Pancreas (tissue), 10 donors: ENCODE measurements around the gene SYNDIG1L. TPM values are rescaled to one million over a fixed set of nuclear protein-coding genes. Genes with fewer than 3 reads are reported as not detected.
"Not testable (repeated sequence)": the region's sequence is repeated elsewhere in the genome, so short reads cannot be mapped to it uniquely, and the experiment has no call there.

ENCODE experiments used
- ATAC-seq, 4 donors: fragments of 200-7000 bp; cut with Tn5 transposase; one replicate each; pipeline versions ENCODE4 v1.8.0 to v1.9.1; 2020; ENCODE audit warnings: mild to moderate bottlenecking in 4 of 4, moderate library complexity in 4 of 4
- DNase-seq, 6 donors: peaks; one replicate each; pipeline ENCODE4 v3.0.0-alpha.2; 2020
- FAIRE-seq: peaks from 2 replicates; lab custom pipeline; 2012; peaks lifted over from hg19 to GRCh38; lab: Jason Lieb, UNC
- H3K27ac ChIP-seq, 4 donors: fragments of 200-600 bp; sonication (generic); 1 replicate in 3 of 4; 2 replicates in 1 of 4; pipeline versions ENCODE4 v1.5.0 to v1.8.0; 2020
- H3K27me3 ChIP-seq, 4 donors: fragments of 200-600 bp; one replicate each; pipeline ENCODE4 v1.8.0; 2021
- H3K36me3 ChIP-seq, 3 donors: fragments of 200-600 bp; sonication (generic) in 1 of 3; one replicate each; pipeline versions ENCODE4 v1.5.0 to v1.8.0; 2020 to 2021
- H3K4me1 ChIP-seq, 3 donors: fragments of 200-600 bp; one replicate each; pipeline ENCODE4 v1.8.0; 2021
- H3K4me3 ChIP-seq, 4 donors: fragments of 200-600 bp; sonication (generic) in 2 of 4; one replicate each; pipeline versions ENCODE4 v1.5.0 to v1.8.0; 2020 to 2021
- H3K9me3 ChIP-seq, 4 donors: fragments of 200-600 bp; one replicate each; pipeline ENCODE4 v1.8.0; 2021
- CTCF ChIP-seq, 4 donors: fragments of 200-600 bp; sonication (generic) in 3 of 4; IDR thresholded peaks; one replicate each; pipeline versions ENCODE4 v1.5.0 to v1.8.0; 2021; ENCODE audit warnings: antibody characterized with exemption in 4 of 4
- WGBS, 2 donors: extraction: QIAGEN DNeasy Blood & Tissue Kit; methylation state at CpG; one replicate each; pipeline ENCODE4 v1.1.7; 2013; 5-methylcytosine and 5-hydroxymethylcytosine counted together
- intact Hi-C, 3 donors: fragments of 100-400 bp; cut with DNase I; formaldehyde crosslinking; loops; one replicate each; pipeline versions ENCODE4 v1.11.1 to v1.14.2; 2022
- polyA plus RNA-seq, 2 donors: library from polyadenylated mRNA; stranded (reverse); fragments of 200-250 nt; gene quantifications; one replicate each; pipeline ENCODE4 v1.2.3, GENCODE V29; 2013
- total RNA-seq, 6 donors: library from RNA; stranded (reverse); fragmentation: NEBNext Ultra II Directional in 4 of 6; extraction: Animal tissue kit (Norgen Biotek cat#: 25700) in 4 of 6; gene quantifications; one replicate each; pipeline versions ENCODE4 v1.2.1 to v1.2.4, GENCODE V29; 2021 to 2023
- donor health status: healthy with polysubstance abuse.
- donor health status: DM: no; HTN: no; CAD: no; lungs with moderate emphysema.
- donor health status: DM: no; HTN: no; CAD: no.
- donor health status: control.
- donor health status: control.
- donor health status: Bipolar disorder and iron deficiency.
- donor health status: DM: yes; HTN: yes; CAD: no.
- donor health status: DM: no; HTN: no; CAD: no.
- donor health status: DM: no; HTN: no; CAD: no.
- donor health status: DM: yes; HTN: yes; CAD: no.

SYNDIG1L gene
- total and polyA plus RNA-seq, 8 donors = 0.23 to 2.5 (median 0.27) TPM; not detected in 4

GRCh38 chr14:74456684-74457564, 30.9 kb upstream of the SYNDIG1L start:
- H3K36me3 ChIP-seq = no peaks in the 10 kb centered on the region

GRCh38 chr14:74454397-74454796, 28.4 kb upstream of the SYNDIG1L start:
- H3K4me1 ChIP-seq, DNase-seq, intact Hi-C loops, ATAC-seq, H3K36me3 ChIP-seq, FAIRE-seq, H3K27ac ChIP-seq, H3K27me3 ChIP-seq, H3K9me3 ChIP-seq, H3K4me3 ChIP-seq: not testable (repeated sequence)
- 70 to 71% methylated on average over 5 of the region's 5 CpGs for WGBS, 2 donors

More at GRCh38 chr14:74456684-74457564, 30.9 kb upstream of the SYNDIG1L start:
- Histone ChIP-seq H3K4me1 (no peaks in the 10 kb centered on the region), H3K4me3 (no peak overlapping the region), H3K9me3 (no peaks in the 10 kb centered on the region), H3K27ac (no peak overlapping the region), H3K27me3 (no peaks in the 10 kb centered on the region)
- intact Hi-C loops = no loop called here
- no peak for ATAC-seq
- DNase-seq = no peak
- WGBS, 2 donors = 71 to 78% methylated on average over 17 of the region's 17 CpGs
- no peak for TF ChIP-seq CTCF (IDR thresholded peaks at IDR 0.05)
- no peak for FAIRE-seq

GRCh38 chr14:74444866-74445265, 18.9 kb upstream of the SYNDIG1L start:
- no peak for TF ChIP-seq CTCF (IDR thresholded peaks at IDR 0.05)
- ATAC-seq = no peak
- H3K4me1 ChIP-seq = no peaks in the 10 kb centered on the region
- no peak for DNase-seq
- peaks cover 0 to 3% (median 0%) of the 10 kb centered on the region in 4 donors for H3K27me3 ChIP-seq
- WGBS, 2 donors = 31 to 43% methylated on average over 3 of the region's 3 CpGs
- intact Hi-C loops = no loop called here
- H3K27ac ChIP-seq = no peak overlapping the region
- H3K4me3 ChIP-seq = no peak overlapping the region
- H3K36me3 ChIP-seq = no peaks in the 10 kb centered on the region
- no peaks in the 10 kb centered on the region for H3K9me3 ChIP-seq
- no peak for FAIRE-seq

- no peak for ATAC-seq
Observed at GRCh38 chr14:74442757-74443156, 16.7 kb upstream of the SYNDIG1L start.

GRCh38 chr14:74441113-74441512, 15.1 kb upstream of the SYNDIG1L start:
- FAIRE-seq (no peak), DNase-seq (no peak), ATAC-seq (no peak)
- Histone ChIP-seq H3K9me3 (no peaks in the 10 kb centered on the region), H3K4me1 (no peaks in the 10 kb centered on the region), H3K27me3 (peaks cover 0 to 2% (median 0%) of the 10 kb centered on the region in 4 donors), H3K27ac (no peak overlapping the region), H3K4me3 (no peak overlapping the region), H3K36me3 (no peaks in the 10 kb centered on the region)
- intact Hi-C loops = no loop called here
- WGBS, 2 donors = 60 to 68% methylated on average over 3 of the region's 3 CpGs
- no peak for TF ChIP-seq CTCF (IDR thresholded peaks at IDR 0.05)

More at GRCh38 chr14:74442757-74443156, 16.7 kb upstream of the SYNDIG1L start:
- no peak for TF ChIP-seq CTCF (IDR thresholded peaks at IDR 0.05)
- intact Hi-C loops = no loop called here
- FAIRE-seq (no peak), DNase-seq (no peak)
- Histone ChIP-seq H3K9me3 (no peaks in the 10 kb centered on the region), H3K4me3 (no peak overlapping the region), H3K27ac (no peak overlapping the region), H3K4me1 (no peaks in the 10 kb centered on the region), H3K36me3 (no peaks in the 10 kb centered on the region), H3K27me3 (peaks cover 0 to 3% (median 0%) of the 10 kb centered on the region in 4 donors)
